GM23248 (cell line): ENCODE data around the gene PLCD3. TPM values are rescaled to one million over a fixed set of nuclear protein-coding genes. Genes with fewer than 3 reads are reported as not detected.

Experiments
- DNase-seq: peaks from one replicate; pipeline ENCODE4 v3.0.0-alpha.2; 2015
- H2AFZ ChIP-seq: fragments of 200-600 bp; sonication (generic); 2 replicates; pipeline ENCODE4 v1.6.1; 2016; ENCODE audit warnings: antibody characterized with exemption
- H3F3A ChIP-seq: fragments of 200-600 bp; sonication (generic); 2 replicates; pipeline ENCODE4 v1.6.1; 2016; ENCODE audit warnings: mild to moderate bottlenecking, antibody characterized with exemption, mixed run types; ENCODE audit not compliant: insufficient read depth
- H3K27ac ChIP-seq: fragments of 200-600 bp; sonication (generic); 2 replicates; pipeline ENCODE4 v1.5.1; 2016; ENCODE audit warnings: mild to moderate bottlenecking
- H3K27me3 ChIP-seq: fragments of 200-600 bp; sonication (generic); replicated peaks from 2 replicates; pipeline ENCODE4 v1.6.1; 2016; ENCODE audit warnings: mild to moderate bottlenecking; ENCODE audit not compliant: insufficient read depth
- H3K36me3 ChIP-seq: fragments of 200-600 bp; sonication (generic); 2 replicates; pipeline ENCODE4 v1.6.1; 2016; ENCODE audit warnings: low read depth, mild to moderate bottlenecking
- H3K4me1 ChIP-seq: fragments of 200-600 bp; sonication (generic); 2 replicates; pipeline ENCODE4 v1.6.1; 2016; ENCODE audit warnings: mild to moderate bottlenecking; ENCODE audit not compliant: insufficient read depth
- H3K4me2 ChIP-seq: fragments of 200-600 bp; sonication (generic); one replicate; pipeline ENCODE4 v1.6.1; 2016; ENCODE audit warnings: mild to moderate bottlenecking; ENCODE audit not compliant: unreplicated experiment
- H3K4me3 ChIP-seq: fragments of 200-600 bp; sonication (generic); 2 replicates; pipeline ENCODE4 v1.5.1; 2016; ENCODE audit warnings: mild to moderate bottlenecking
- H3K79me2 ChIP-seq: fragments of 200-600 bp; sonication (generic); 2 replicates; pipeline ENCODE4 v1.6.1; 2016; ENCODE audit warnings: mild to moderate bottlenecking; ENCODE audit not compliant: insufficient read depth
- H3K9ac ChIP-seq: fragments of 200-600 bp; sonication (generic); 2 replicates; pipeline ENCODE4 v1.6.1; 2016; ENCODE audit warnings: mild to moderate bottlenecking
- H3K9me2 ChIP-seq: fragments of 200-600 bp; sonication (generic); 2 replicates; pipeline ENCODE4 v1.6.1; 2016; ENCODE audit warnings: mixed run types, mild to moderate bottlenecking, moderate library complexity; ENCODE audit not compliant: insufficient read depth
- H3K9me3 ChIP-seq: fragments of 200-600 bp; sonication (generic); one replicate; pipeline ENCODE4 v1.6.1; 2017; ENCODE audit warnings: low read depth
- H4K20me1 ChIP-seq: fragments of 200-600 bp; sonication (generic); 2 replicates; pipeline ENCODE4 v1.6.0; 2016; ENCODE audit not compliant: insufficient read depth
- EZH2 ChIP-seq: fragments of 200-600 bp; sonication (generic); IDR thresholded peaks from 2 replicates; pipeline ENCODE4 v1.6.1; 2018; ENCODE audit warnings: antibody characterized with exemption, mild to moderate bottlenecking; ENCODE audit not compliant: insufficient read depth, poor library complexity, severe bottlenecking
- EZH2phosphoT487 ChIP-seq: fragments of 200-600 bp; sonication (generic); IDR thresholded peaks from 2 replicates; pipeline ENCODE4 v1.6.1; 2018; ENCODE audit warnings: antibody characterized with exemption, moderate library complexity, mild to moderate bottlenecking, low read depth; ENCODE audit not compliant: insufficient read depth
- WGBS, 2 experiments: methylation state at CpG; one replicate each; pipeline ENCODE4 v1.1.6; 2015 to 2017; ENCODE audit warnings: low lambda C conversion rate in 2 of 2, low coverage in 1 of 2; ENCODE audit errors: missing lambda C conversion rate in 2 of 2; 5-methylcytosine and 5-hydroxymethylcytosine counted together
- in situ Hi-C: fragments of 300-500 bp; cut with MboI; formaldehyde crosslinking; loops from 2 replicates; pipeline ENCODE4 v1.15.0; 2020
- polyA plus RNA-seq: library from polyadenylated mRNA; unstranded; fragments of >200 nt; fragmentation: Nextera tagmentation; extraction: Ambion mirVana; gene quantifications from 2 replicates; pipeline ENCODE4 v1.2.1, GENCODE V29; 2016
- total RNA-seq: library from RNA; depleted of rRNA; stranded (reverse); fragments of >200 nt; shearing (Covaris generic); gene quantifications from 2 replicates; pipeline ENCODE4 v1.2.3, GENCODE V29; 2014

Gene PLCD3
- total and polyA plus RNA-seq, 2 experiments from 2014 or later: 17.1 to 30.2 TPM

- TF ChIP-seq EZH2 (no peak), EZH2phosphoT487 (no peak)
- Histone ChIP-seq H3K9ac (peak overlapping the region; percentile 94), H3K27ac (peak overlapping the region; percentile 85), H3K36me3 (no peaks in the 10 kb centered on the region), H3K4me2 (peak overlapping the region; percentile 99), H3F3A (peaks cover 33% of the 10 kb centered on the region), H4K20me1 (no peaks in the 10 kb centered on the region), H3K4me1 (peaks cover 16% of the 10 kb centered on the region; the same call in 1 of the 2 replicates), H3K4me3 (peak overlapping the region; percentile 94), H3K27me3 (no peaks in the 10 kb centered on the region), H3K79me2 (peaks cover 76% of the 10 kb centered on the region), H2AFZ (no peak overlapping the region), H3K9me2 (no peaks in the 10 kb centered on the region), H3K9me3 (no peaks in the 10 kb centered on the region)
- in situ Hi-C loops: no loop called here
- peak; percentile 51 for DNase-seq
- WGBS, 2 experiments: 9% methylated on average over 8 of the region's 8 CpGs
Measured at GRCh38 chr17:45150911-45151809, 18.8 kb upstream of the PLCD3 start.

- TF ChIP-seq EZH2 (no peak), EZH2phosphoT487 (no peak)
- H3K4me3 ChIP-seq: peak overlapping the region; percentile 94
- no peaks in the 10 kb centered on the region for H4K20me1 ChIP-seq
- peaks cover 16% of the 10 kb centered on the region; the same call in 1 of the 2 replicates for H3K4me1 ChIP-seq
- peak; percentile 86 for DNase-seq
- peaks cover 33% of the 10 kb centered on the region for H3F3A ChIP-seq
- peak overlapping the region; percentile 99 for H3K4me2 ChIP-seq
- 1 to 2% methylated on average over 47 to 56 of the region's 56 CpGs for WGBS, 2 experiments
- no peaks in the 10 kb centered on the region for H3K27me3 ChIP-seq
- in situ Hi-C loops: no loop called here
- peak overlapping the region; percentile 94 for H3K9ac ChIP-seq
- H3K9me2 ChIP-seq: no peaks in the 10 kb centered on the region
- no peaks in the 10 kb centered on the region for H3K9me3 ChIP-seq
- peaks cover 64% of the 10 kb centered on the region for H3K79me2 ChIP-seq
- no peaks in the 10 kb centered on the region for H3K36me3 ChIP-seq
- H2AFZ ChIP-seq: peak overlapping the region; percentile 46; the same call in 1 of the 2 replicates
- peak overlapping the region; percentile 85 for H3K27ac ChIP-seq
Measured at GRCh38 chr17:45149669-45150664, 17.7 kb upstream of the PLCD3 start.

DNA sequence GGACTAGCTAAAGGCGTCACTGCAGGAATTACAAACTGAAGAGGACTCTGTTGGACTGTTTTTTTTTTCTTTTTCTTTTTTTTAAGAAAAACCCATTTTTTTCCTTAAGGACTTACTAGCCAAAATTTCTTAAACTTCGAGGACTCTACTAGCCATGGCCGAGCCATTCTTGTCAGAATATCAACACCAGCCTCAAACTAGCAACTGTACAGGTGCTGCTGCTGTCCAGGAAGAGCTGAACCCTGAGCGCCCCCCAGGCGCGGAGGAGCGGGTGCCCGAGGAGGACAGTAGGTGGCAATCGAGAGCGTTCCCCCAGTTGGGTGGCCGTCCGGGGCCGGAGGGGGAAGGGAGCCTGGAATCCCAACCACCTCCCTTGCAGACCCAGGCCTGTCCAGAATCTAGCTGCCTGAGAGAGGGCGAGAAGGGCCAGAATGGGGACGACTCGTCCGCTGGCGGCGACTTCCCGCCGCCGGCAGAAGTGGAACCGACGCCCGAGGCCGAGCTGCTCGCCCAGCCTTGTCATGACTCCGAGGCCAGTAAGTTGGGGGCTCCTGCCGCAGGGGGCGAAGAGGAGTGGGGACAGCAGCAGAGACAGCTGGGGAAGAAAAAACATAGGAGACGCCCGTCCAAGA, 16.8 kb upstream of the PLCD3 start:
- Histone ChIP-seq H3K79me2 (peaks cover 56% of the 10 kb centered on the region), H3K9ac (peak overlapping the region; percentile 94), H3K27me3 (no peaks in the 10 kb centered on the region), H3K4me1 (peaks cover 16% of the 10 kb centered on the region; the same call in 1 of the 2 replicates), H3K36me3 (no peaks in the 10 kb centered on the region), H3F3A (peaks cover 33% of the 10 kb centered on the region), H2AFZ (peak overlapping the region; percentile 46; the same call in 1 of the 2 replicates), H4K20me1 (no peaks in the 10 kb centered on the region), H3K27ac (peak overlapping the region; percentile 85), H3K9me3 (no peaks in the 10 kb centered on the region), H3K4me3 (peak overlapping the region; percentile 94), H3K4me2 (peak overlapping the region; percentile 99), H3K9me2 (no peaks in the 10 kb centered on the region)
- 1% methylated on average over 32 of the region's 32 CpGs for WGBS, 2 experiments
- TF ChIP-seq EZH2 (no peak), EZH2phosphoT487 (no peak)
- in situ Hi-C loops: no loop called here
- DNase-seq: peak; percentile 91
